Measurements from ENCODE around the gene GPR87. TPM values are rescaled to one million over a fixed set of nuclear protein-coding genes. Genes with fewer than 3 reads are reported as not detected.

Gene GPR87
- total and polyA plus RNA-seq, 9 of the 15 experiments (the other 6 are each of a cell fraction or from before 2014, with no cell fraction given), result not detected

DNA sequence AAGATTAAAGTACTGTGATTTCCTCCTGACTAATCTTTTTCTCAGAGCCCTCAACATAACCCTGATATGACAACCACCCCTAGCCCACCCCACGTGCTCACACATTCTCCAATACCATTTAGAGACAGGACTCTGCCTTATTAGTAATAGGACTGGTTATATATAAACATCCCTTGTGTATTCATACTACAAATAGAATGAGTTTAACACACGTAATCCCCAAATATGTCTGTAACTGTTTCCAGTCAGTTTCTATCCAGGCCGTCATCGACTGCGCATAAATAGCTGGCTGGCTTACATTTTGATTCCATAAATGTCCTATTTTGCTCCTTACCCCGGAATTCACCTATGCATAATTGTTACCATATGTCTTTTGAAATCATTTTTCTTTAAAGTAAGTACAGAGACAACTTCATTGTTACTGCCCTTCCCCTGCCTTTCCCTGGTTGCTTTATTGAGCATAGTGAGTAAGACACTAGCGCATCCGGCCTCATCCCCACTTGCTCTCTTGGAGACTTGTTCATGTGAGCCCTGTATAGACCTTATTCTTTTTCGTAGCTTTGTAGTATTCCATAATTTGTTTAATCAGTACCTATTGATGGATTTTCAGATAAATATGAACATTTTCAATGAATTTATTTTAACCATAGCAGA, 34.8 kb downstream of the GPR87 start (continued):
- TF ChIP-seq, protein P1, sequence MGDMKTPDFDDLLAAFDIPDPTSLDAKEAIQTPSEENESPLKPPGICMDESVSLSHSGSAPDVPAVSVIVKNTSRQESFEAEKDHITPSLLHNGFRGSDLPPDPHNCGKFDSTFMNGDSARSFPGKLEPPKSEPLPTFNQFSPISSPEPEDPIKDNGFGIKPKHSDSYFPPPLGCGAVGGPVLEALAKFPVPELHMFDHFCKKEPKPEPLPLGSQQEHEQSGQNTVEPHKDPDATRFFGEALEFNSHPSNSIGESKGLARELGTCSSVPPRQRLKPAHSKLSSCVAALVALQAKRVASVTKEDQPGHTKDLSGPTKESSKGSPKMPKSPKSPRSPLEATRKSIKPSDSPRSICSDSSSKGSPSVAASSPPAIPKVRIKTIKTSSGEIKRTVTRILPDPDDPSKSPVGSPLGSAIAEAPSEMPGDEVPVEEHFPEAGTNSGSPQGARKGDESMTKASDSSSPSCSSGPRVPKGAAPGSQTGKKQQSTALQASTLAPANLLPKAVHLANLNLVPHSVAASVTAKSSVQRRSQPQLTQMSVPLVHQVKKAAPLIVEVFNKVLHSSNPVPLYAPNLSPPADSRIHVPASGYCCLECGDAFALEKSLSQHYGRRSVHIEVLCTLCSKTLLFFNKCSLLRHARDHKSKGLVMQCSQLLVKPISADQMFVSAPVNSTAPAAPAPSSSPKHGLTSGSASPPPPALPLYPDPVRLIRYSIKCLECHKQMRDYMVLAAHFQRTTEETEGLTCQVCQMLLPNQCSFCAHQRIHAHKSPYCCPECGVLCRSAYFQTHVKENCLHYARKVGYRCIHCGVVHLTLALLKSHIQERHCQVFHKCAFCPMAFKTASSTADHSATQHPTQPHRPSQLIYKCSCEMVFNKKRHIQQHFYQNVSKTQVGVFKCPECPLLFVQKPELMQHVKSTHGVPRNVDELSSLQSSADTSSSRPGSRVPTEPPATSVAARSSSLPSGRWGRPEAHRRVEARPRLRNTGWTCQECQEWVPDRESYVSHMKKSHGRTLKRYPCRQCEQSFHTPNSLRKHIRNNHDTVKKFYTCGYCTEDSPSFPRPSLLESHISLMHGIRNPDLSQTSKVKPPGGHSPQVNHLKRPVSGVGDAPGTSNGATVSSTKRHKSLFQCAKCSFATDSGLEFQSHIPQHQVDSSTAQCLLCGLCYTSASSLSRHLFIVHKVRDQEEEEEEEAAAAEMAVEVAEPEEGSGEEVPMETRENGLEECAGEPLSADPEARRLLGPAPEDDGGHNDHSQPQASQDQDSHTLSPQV (IDR thresholded peaks at IDR 0.05), result no peak
- TF ChIP-seq, protein P2, sequence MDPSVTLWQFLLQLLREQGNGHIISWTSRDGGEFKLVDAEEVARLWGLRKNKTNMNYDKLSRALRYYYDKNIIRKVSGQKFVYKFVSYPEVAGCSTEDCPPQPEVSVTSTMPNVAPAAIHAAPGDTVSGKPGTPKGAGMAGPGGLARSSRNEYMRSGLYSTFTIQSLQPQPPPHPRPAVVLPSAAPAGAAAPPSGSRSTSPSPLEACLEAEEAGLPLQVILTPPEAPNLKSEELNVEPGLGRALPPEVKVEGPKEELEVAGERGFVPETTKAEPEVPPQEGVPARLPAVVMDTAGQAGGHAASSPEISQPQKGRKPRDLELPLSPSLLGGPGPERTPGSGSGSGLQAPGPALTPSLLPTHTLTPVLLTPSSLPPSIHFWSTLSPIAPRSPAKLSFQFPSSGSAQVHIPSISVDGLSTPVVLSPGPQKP (CRISPR knock-in tag; IDR thresholded peaks at IDR 0.05), result no peak
- TF ChIP-seq ZNF79 (CRISPR knock-in tag; IDR thresholded peaks at IDR 0.05; ENCODE audit: low read depth) (no peak), HCFC1 (IDR thresholded peaks at IDR 0.05; ENCODE audit: low read depth, low read length) (no peak), U2AF2 (optimal IDR thresholded peaks at IDR 0.05; ENCODE audit: low read depth, low read length) (no peak), SAFB2 (IDR thresholded peaks at IDR 0.05; ENCODE audit: borderline replicate concordance, low read depth, low read length, severe bottlenecking) (no peak)
- TF ChIP-seq, protein P3, sequence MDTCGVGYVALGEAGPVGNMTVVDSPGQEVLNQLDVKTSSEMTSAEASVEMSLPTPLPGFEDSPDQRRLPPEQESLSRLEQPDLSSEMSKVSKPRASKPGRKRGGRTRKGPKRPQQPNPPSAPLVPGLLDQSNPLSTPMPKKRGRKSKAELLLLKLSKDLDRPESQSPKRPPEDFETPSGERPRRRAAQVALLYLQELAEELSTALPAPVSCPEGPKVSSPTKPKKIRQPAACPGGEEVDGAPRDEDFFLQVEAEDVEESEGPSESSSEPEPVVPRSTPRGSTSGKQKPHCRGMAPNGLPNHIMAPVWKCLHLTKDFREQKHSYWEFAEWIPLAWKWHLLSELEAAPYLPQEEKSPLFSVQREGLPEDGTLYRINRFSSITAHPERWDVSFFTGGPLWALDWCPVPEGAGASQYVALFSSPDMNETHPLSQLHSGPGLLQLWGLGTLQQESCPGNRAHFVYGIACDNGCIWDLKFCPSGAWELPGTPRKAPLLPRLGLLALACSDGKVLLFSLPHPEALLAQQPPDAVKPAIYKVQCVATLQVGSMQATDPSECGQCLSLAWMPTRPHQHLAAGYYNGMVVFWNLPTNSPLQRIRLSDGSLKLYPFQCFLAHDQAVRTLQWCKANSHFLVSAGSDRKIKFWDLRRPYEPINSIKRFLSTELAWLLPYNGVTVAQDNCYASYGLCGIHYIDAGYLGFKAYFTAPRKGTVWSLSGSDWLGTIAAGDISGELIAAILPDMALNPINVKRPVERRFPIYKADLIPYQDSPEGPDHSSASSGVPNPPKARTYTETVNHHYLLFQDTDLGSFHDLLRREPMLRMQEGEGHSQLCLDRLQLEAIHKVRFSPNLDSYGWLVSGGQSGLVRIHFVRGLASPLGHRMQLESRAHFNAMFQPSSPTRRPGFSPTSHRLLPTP (IDR thresholded peaks at IDR 0.05; ENCODE audit: borderline replicate concordance, extremely low read depth, insufficient read length), result no peak

All from K562 (cell line).